HUDEP-2 (cell line): ENCODE data around the gene FN1.

Source experiments
- DNase-seq, 76 experiments: peaks; one replicate each; lab custom pipeline; 2025; ENCODE audit not compliant: unreplicated experiment in 76 of 76; lab: John Stamatoyannopoulos, UW

The FN1 gene

GRCh38 chr2:215356334-215356947 lies 79.4 kb downstream of the FN1 start:
- DNase-seq = no peak

DNA sequence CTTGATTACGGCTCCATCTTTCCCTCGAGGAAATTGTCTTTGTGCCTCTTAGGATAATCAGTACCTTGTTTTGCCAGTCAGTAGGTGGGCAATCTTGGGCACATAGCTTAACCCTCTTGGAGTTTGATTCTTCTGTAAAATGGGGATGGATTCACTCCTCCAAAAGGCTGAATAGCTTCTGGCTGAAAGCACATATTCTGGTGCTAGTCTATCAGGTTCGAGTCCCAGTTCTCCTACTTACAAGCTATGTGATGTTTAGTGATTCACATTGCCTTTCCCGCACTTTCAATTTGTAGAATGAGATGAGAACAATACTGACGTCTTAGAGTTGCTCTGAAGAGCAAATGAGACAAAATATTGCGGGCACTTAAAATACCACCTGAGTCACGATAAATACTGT lies 80.1 kb downstream of the FN1 start:
- DNase-seq = no peak

- DNase-seq = no peak
These were observed 80.8 kb downstream of the FN1 start for GRCh38 chr2:215354771-215355695.

DNA sequence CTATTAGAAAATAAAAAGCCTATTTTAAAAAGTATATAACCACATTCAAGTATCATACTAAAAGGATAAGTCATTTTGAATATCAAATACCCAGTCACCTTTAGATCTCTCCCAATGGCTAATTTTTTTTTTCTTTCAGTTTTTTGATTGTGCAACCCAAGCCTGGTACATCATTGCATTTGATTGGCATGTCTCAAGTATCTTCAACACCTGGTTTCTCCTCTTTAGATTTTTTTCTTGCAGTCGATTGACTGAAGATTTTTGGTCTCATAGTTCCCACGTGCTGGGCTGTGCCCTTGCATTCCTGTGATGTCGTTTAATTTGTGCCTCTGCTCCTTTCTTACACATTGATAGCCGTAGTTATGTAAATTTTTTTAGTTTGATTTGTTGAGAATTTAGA lies 83.3 kb downstream of the FN1 start:
- no peak for DNase-seq

GRCh38 chr2:215347878-215348277 lies 88.0 kb downstream of the FN1 start:
- DNase-seq = no peak

DNA sequence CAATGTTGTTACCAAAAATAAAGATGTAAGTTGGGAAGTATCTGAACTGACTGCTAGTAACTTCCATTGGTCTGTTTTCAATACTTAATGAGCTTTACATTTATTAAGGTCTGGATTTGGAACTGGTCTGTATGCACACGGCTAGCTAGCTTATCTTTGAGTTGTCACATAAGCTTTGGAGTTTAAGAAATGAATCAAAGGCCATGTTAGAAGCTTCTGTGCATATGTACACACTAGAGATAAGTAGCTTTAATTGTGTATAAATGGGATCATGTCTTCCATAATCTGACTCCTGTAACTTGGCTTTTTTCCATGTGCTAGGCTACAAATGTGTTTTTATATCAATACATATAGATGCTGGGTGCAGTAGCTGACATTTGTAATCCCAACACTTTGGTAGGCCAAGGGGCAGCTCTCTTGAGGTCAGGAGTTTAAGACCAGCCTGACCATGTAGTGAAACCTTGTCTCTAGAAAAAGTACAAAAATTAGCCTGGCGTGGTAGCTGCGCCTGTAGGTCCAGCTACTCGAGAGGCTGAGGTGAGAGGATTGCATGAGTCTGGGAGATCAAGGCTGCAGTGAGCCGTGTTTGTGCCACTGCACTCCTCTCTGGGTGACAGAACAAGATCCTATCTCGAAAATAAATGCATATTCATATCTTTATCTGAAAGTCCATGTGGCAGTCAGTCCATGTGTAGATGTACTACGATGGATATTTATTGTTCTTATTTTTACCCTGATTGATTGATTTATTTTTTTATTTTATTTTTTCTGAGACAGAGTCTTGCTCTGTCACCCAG lies 96.8 kb downstream of the FN1 start:
- no peak for DNase-seq

- DNase-seq = no peak
These were observed 102.8 kb downstream of the FN1 start for GRCh38 chr2:215332872-215333595.

DNA sequence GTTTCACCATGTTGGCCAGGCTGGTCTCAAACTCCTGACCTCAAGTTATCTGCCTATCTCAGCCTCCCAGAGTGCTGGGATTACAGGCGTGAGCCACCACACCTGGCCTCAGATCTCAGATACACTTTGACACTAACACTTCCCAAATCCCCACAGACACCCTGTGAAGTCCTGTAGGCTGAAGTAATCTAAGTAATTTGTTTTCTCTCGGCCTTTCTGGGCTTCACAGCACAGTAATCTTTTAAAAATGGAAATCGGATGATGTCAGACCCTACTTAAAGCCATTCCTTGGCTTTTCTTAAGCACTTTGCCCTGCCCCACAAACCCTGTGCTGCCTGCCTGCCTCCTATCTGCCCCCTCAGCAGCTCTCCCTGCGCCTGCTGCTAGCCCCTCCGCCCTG lies 107.8 kb downstream of the FN1 start:
- DNase-seq = no peak

GRCh38 chr2:215324811-215325210 lies 111.1 kb downstream of the FN1 start:
- no peak for DNase-seq

DNA sequence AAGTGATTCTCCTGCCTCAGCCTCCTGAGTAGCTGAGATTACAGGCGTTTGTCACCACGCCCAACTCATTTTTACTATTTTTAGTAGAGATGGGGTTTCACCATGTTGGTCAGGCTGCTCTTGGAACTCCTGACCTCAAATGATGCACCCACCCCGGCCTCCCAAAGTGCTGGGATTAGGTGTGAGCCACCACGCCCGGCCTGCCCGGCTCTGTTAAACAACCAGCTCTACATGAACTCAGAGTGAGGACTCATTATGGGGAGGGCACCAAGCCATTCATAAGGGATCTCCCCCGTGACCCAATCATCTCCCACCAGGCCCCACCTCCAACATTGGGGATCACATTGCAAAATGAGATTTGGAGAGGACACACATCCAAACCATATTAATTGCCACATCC lies 115.2 kb downstream of the FN1 start:
- DNase-seq = peak in 8 of 76 experiments; percentile 1 to 32 (median 6)

DNA sequence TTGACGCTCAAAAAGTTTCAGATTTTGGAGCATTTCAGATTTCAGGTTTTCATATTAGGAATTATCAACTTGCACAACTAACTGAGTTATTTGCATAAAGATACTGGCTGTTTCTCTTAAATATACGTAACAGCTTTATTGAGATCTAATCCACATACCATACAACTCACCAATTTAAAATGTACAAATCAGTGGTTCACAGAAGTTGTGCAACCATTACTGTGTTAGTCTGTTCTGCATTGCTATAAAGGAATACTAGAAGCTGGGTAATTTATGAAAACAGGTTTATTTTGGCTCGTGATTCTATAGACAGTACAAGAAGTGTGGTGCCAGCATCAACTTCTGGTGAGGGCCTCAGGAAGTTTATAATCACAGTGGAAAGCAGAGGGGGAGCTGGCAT lies 115.8 kb downstream of the FN1 start:
- DNase-seq = no peak

DNA sequence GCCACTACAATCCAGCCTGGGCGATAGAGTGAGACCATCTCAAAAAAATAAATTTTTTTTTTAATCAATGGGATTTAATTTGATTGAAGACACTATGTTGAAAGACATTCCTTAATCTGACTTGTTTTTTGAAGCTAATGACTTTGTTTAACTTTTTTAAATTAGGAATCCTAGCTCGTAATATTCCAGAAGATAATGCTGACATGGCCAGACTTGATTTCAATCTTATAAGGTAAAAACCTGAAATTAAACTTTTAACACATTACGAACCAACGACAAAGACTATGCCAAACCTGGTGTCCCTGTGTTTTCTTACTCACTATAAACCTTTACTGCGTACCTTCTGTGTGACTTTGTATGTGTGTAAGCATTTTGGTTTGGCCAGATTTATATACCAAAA lies 116.4 kb downstream of the FN1 start:
- DNase-seq = no peak

- DNase-seq = no peak
These were observed 119.5 kb downstream of the FN1 start for GRCh38 chr2:215316336-215316735.

GRCh38 chr2:215315301-215315700 lies 120.6 kb downstream of the FN1 start:
- DNase-seq = no peak

DNA sequence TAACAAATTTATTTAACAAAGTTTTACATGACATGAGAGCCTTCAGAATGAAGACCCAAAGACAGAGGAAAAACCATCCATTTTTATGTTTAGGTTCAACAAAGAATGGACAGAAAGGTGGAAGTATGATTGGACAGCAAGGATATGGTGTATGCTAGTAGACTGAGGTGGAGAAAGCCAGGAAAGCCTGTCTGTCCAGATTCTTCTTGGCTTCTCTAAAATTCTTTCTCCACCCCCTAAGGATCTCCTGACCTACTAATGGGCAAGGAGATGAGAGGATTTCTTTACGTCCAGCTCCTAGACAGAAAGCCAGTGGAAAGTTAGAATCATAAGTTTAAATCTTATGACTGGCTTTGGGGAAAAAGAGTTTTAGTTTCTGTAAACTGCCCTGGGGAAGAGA lies 121.0 kb downstream of the FN1 start:
- no peak for DNase-seq

DNA sequence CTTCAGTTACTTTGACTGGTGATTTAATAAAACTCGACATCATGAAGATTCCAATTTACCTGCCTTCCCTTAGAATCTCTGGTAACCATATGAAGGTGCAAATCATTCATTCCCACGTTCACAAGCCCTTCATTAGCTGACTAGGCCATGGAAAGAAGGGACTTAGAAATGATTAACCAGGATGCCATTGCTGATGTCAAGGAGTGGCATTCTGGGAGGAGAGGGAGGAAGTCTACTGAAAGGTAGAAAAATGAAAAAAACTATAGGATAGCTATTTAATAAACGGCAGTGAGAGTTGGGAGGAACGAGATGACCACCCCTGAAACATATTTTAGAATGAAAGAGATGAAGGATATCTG lies 122.6 kb downstream of the FN1 start:
- DNase-seq = no peak

GRCh38 chr2:215311625-215312396 lies 124.1 kb downstream of the FN1 start, which contains the start of gene ATIC:
Gene ATIC, plus strand, starts transcription at chr2:215312059. Its CDS starts 84 bp downstream, at chr2:215312143.
- DNase-seq = peak; percentile 13 to 93 (median 88)

- peak in 12 of 76 experiments; percentile 2 to 39 (median 20) for DNase-seq
These were observed 124.6 kb downstream of the FN1 start for GRCh38 chr2:215311259-215311624.
